Breast epithelium (tissue), 3 donors: ENCODE data around the gene BARHL1.

Experiments
- POLR2A ChIP-seq: fragments of 450-650 bp; IDR thresholded peaks from one replicate; pipeline ENCODE4 v1.6.1; 2016; ENCODE audit warnings: antibody characterized with exemption, mild to moderate bottlenecking, moderate library complexity
- POLR2AphosphoS5 ChIP-seq, 3 donors: sonication (generic); formaldehyde crosslinking; IDR thresholded peaks; one replicate each; pipeline ENCODE4 v1.6.1; 2017; ENCODE audit warnings: antibody characterized with exemption in 3 of 3
- TF ChIP-seq, protein P1 (sequence below), 3 donors: fragments of 450-650 bp; IDR thresholded peaks; one replicate each; pipeline ENCODE4 v1.5.1; 2016 to 2017; ENCODE audit warnings: antibody characterized with exemption in 3 of 3, mild to moderate bottlenecking in 3 of 3, moderate library complexity in 3 of 3

DNA sequence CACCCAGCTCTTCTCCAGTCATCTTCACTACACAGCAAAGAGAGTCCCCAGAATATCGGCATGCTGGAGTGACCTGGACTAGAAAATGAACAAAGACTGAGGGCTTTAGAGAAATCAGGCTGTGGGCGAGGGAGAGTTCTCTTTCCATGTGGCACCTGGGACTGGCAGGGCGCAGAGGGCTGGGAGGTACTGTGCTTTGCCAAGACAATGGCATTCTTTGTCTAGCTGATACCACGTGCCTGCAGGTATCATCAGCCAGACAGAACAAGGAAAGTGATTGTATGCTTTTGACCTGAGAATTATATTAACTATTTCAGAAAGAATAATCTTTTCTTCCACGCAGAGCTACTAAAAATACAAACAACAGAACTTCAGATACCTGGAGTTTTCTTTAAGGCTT lies 56.9 kb downstream of the BARHL1 start:
- TF ChIP-seq, protein P1, sequence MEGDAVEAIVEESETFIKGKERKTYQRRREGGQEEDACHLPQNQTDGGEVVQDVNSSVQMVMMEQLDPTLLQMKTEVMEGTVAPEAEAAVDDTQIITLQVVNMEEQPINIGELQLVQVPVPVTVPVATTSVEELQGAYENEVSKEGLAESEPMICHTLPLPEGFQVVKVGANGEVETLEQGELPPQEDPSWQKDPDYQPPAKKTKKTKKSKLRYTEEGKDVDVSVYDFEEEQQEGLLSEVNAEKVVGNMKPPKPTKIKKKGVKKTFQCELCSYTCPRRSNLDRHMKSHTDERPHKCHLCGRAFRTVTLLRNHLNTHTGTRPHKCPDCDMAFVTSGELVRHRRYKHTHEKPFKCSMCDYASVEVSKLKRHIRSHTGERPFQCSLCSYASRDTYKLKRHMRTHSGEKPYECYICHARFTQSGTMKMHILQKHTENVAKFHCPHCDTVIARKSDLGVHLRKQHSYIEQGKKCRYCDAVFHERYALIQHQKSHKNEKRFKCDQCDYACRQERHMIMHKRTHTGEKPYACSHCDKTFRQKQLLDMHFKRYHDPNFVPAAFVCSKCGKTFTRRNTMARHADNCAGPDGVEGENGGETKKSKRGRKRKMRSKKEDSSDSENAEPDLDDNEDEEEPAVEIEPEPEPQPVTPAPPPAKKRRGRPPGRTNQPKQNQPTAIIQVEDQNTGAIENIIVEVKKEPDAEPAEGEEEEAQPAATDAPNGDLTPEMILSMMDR (IDR thresholded peaks at IDR 0.05), result no peak
- TF ChIP-seq POLR2AphosphoS5 (IDR thresholded peaks at IDR 0.05), result no peak
- no peak for TF ChIP-seq POLR2A
